Gastrocnemius medialis (tissue), 4 donors: ENCODE results near the gene KLB.

Experiments
- CTCF ChIP-seq, 5 experiments: fragments of 450-650 bp in 3 of 5; fragments of 200-600 bp in 2 of 5; sonication (generic) in 2 of 5; IDR thresholded peaks in 4 of 5; conservative IDR thresholded peaks in 1 of 5; 1 replicate in 4 of 5; 2 replicates in 1 of 5; pipeline ENCODE4 v1.5.1; 2016 to 2019; ENCODE audit warnings: antibody characterized with exemption in 5 of 5, mild to moderate bottlenecking in 3 of 5, moderate library complexity in 3 of 5
- POLR2A ChIP-seq, 2 donors: fragments of 450-650 bp; IDR thresholded peaks; one replicate each; pipeline ENCODE4 v1.6.1; 2017; ENCODE audit warnings: antibody characterized with exemption in 2 of 2, mild to moderate bottlenecking in 2 of 2, moderate library complexity in 2 of 2

- TF ChIP-seq CTCF (IDR thresholded peaks at IDR 0.05 in 4 of 5, conservative IDR thresholded peaks at IDR 0.05 in 1 of 5) (no peak), POLR2A (IDR thresholded peaks at IDR 0.05) (no peak)
Measured at GRCh38 chr4:39464886-39465501, 58.3 kb downstream of the KLB start.
